CD14-positive monocyte (primary cell): ENCODE measurements around the gene AHNAK. TPM values are rescaled to one million over a fixed set of nuclear protein-coding genes. Genes with fewer than 3 reads are reported as not detected.

Source experiments
- DNase-seq, 3 donors: peaks; one replicate each; pipeline ENCODE4 v3.0.0-alpha.2; 2011 to 2022
- H2AFZ ChIP-seq: 2 replicates; pipeline ENCODE4 v1.6.0; 2012; ENCODE audit warnings: mild to moderate bottlenecking, low read depth, low read length, inconsistent platforms; ENCODE audit not compliant: insufficient read depth, poor library complexity, severe bottlenecking
- H3K27ac ChIP-seq, 2 donors: 1 replicate in 1 of 2; 2 replicates in 1 of 2; pipeline ENCODE4 v1.5.1; 2012 to 2013; ENCODE audit warnings: low read length in 2 of 2, control low read depth in 1 of 2, inconsistent platforms in 1 of 2, low read depth in 1 of 2, mild to moderate bottlenecking in 1 of 2
- H3K27me3 ChIP-seq, 2 donors: one replicate each; pipeline versions ENCODE4 v1.6.0 to v1.6.1; 2011 to 2013; ENCODE audit warnings: low read length in 2 of 2; ENCODE audit not compliant: control insufficient read depth in 2 of 2, insufficient read depth in 2 of 2
- H3K36me3 ChIP-seq, 2 donors: replicated peaks in 1 of 2; 1 replicate in 1 of 2; 2 replicates in 1 of 2; pipeline versions ENCODE4 v1.5.1 to v1.6.1; 2012 to 2013; ENCODE audit warnings: low read length in 2 of 2, control low read depth in 1 of 2, inconsistent platforms in 1 of 2, mild to moderate bottlenecking in 1 of 2; ENCODE audit not compliant: insufficient read depth in 2 of 2, control insufficient read depth in 1 of 2
- H3K4me1 ChIP-seq, 2 donors: 1 replicate in 1 of 2; 2 replicates in 1 of 2; pipeline versions ENCODE4 v1.5.1 to v1.6.1; 2012 to 2013; ENCODE audit warnings: low read length in 2 of 2, control low read depth in 1 of 2, inconsistent platforms in 1 of 2, mild to moderate bottlenecking in 1 of 2, moderate library complexity in 1 of 2; ENCODE audit not compliant: insufficient read depth in 2 of 2, control insufficient read depth in 1 of 2
- H3K4me2 ChIP-seq: replicated peaks from 2 replicates; pipeline ENCODE3; 2012; ENCODE audit warnings: low read length, moderate library complexity, mild to moderate bottlenecking; ENCODE audit not compliant: poor library complexity, severe bottlenecking; ENCODE audit errors: extremely low read depth
- H3K4me3 ChIP-seq, 3 experiments: fragments of 200-600 bp in 1 of 3; sonication (generic) in 1 of 3; replicated peaks in 1 of 3; 1 replicate in 2 of 3; 2 replicates in 1 of 3; pipeline ENCODE4 v1.5.1; 2011 to 2013; ENCODE audit warnings: low read length in 3 of 3, mild to moderate bottlenecking in 3 of 3, control low read depth in 2 of 3, low read depth in 2 of 3, inconsistent platforms in 1 of 3, moderate library complexity in 1 of 3
- H3K79me2 ChIP-seq: 2 replicates; pipeline ENCODE4 v1.6.0; 2012; ENCODE audit warnings: mild to moderate bottlenecking, control low read depth, inconsistent platforms, low read length, moderate library complexity; ENCODE audit not compliant: insufficient read depth
- H3K9ac ChIP-seq: 2 replicates; pipeline ENCODE4 v1.6.0; 2017; ENCODE audit warnings: low read length, mild to moderate bottlenecking; ENCODE audit not compliant: insufficient read depth, poor library complexity, severe bottlenecking
- H3K9me3 ChIP-seq, 2 donors: replicated peaks in 1 of 2; 1 replicate in 1 of 2; 2 replicates in 1 of 2; pipeline versions ENCODE4 v1.5.1 to v1.6.1; 2012 to 2013; ENCODE audit warnings: low read length in 2 of 2, control low read depth in 1 of 2; ENCODE audit not compliant: control insufficient read depth in 1 of 2, insufficient read depth in 1 of 2
- H4K20me1 ChIP-seq: 2 replicates; pipeline ENCODE4 v1.6.0; 2012; ENCODE audit warnings: mild to moderate bottlenecking, low read length, control low read depth, moderate library complexity; ENCODE audit not compliant: insufficient read depth
- H3K27ac Mint-ChIP-seq, 7 donors: one replicate each; pipeline ENCODE4 v1.8.0; 2020; ENCODE audit warnings: mild to moderate bottlenecking in 7 of 7, mixed read lengths in 7 of 7, moderate library complexity in 6 of 7, inconsistent platforms in 2 of 7
- H3K27me3 Mint-ChIP-seq, 3 donors: one replicate each; pipeline ENCODE4 v1.8.0; 2021 to 2022; ENCODE audit warnings: low read depth in 3 of 3, mild to moderate bottlenecking in 3 of 3, mixed read lengths in 3 of 3, moderate library complexity in 3 of 3, inconsistent platforms in 1 of 3
- H3K36me3 Mint-ChIP-seq, 2 donors: one replicate each; pipeline ENCODE4 v1.8.0; 2020; ENCODE audit warnings: mixed read lengths in 2 of 2, inconsistent platforms in 1 of 2, mild to moderate bottlenecking in 1 of 2
- H3K4me1 Mint-ChIP-seq: one replicate; pipeline ENCODE4 v1.8.0; 2020; ENCODE audit warnings: mild to moderate bottlenecking, mixed read lengths
- H3K4me3 Mint-ChIP-seq, 2 donors: one replicate each; pipeline ENCODE4 v1.8.0; 2020; ENCODE audit warnings: mild to moderate bottlenecking in 2 of 2, mixed read lengths in 2 of 2, moderate library complexity in 1 of 2
- H3K9me3 Mint-ChIP-seq, 7 donors: one replicate each; pipeline ENCODE4 v1.8.0; 2020 to 2022; ENCODE audit warnings: mixed read lengths in 7 of 7, mild to moderate bottlenecking in 6 of 7, moderate library complexity in 6 of 7, inconsistent platforms in 2 of 7
- WGBS: methylation state at CpG from one replicate; pipeline ENCODE4 v1.1.5; 2013; ENCODE audit warnings: missing lambda C conversion rate; ENCODE audit not compliant: insufficient coverage; 5-methylcytosine and 5-hydroxymethylcytosine counted together
- intact Hi-C, 2 donors: fragments of 100-400 bp; cut with micrococcal nuclease; formaldehyde crosslinking; loops; one replicate each; pipeline versions ENCODE4 v1.15.0 to v1.15.1; 2023
- polyA plus RNA-seq, 3 donors: library from polyadenylated mRNA; depleted of rRNA in 1 of 3; unstranded in 2 of 3; stranded (reverse) in 1 of 3; fragments of 300-500 nt in 2 of 3; fragments of >200 nt in 1 of 3; fragmentation: Illumina TruSeq in 2 of 3; gene quantifications; 1 replicate in 2 of 3; 2 replicates in 1 of 3; pipeline ENCODE4 v1.2.3, GENCODE V29; 2012 to 2021
- TF ChIP-seq, protein P1 (sequence below): fragments of 200-600 bp; IDR thresholded peaks from one replicate; pipeline ENCODE4 v1.8.0; 2022; ENCODE audit warnings: antibody characterized with exemption, mild to moderate bottlenecking

Gene AHNAK
- polyA plus RNA-seq, 3 donors, result 80.0 to 201 (median 103) TPM

- H3K36me3 ChIP-seq, result peaks cover 58 to 70% of the 10 kb centered on the region in 2 donors
- H2AFZ ChIP-seq, result peak within 1 kb of the TSS; percentile 99
- peak; percentile 99 for DNase-seq
- Mint-ChIP-seq H3K36me3 (peaks cover 54 to 72% of the 10 kb centered on the region in 2 donors), H3K27ac (peak within 1 kb of the TSS; percentile 90 to 96 (median 94)), H3K9me3 (peaks cover 0 to 2% (median 0%) of the 10 kb centered on the region in 7 donors), H3K4me3 (peak within 1 kb of the TSS; percentile 95 to 99), H3K27me3 (peaks cover 0 to 2% (median 0%) of the 10 kb centered on the region in 3 donors), H3K4me1 (peaks cover 44% of the 10 kb centered on the region)
- H3K79me2 ChIP-seq, result peaks cover 70% of the 10 kb centered on the region
- peak within 1 kb of the TSS; percentile 85 for H3K9ac ChIP-seq
- H3K4me1 ChIP-seq, result peaks cover 22 to 29% of the 10 kb centered on the region in 2 donors
- intact Hi-C loops, result loop anchor here (2.0 kb wide), 1 partner anchor 17 kb away; the partner anchor contains the start of gene TUT1 (in 2 of the 2)
- 0% methylated on average over 31 of the region's 46 CpGs for WGBS
- H3K27ac ChIP-seq, result peak within 1 kb of the TSS; percentile 77 to 85
- peak within 1 kb of the TSS; percentile 89 for H3K4me2 ChIP-seq
- no peaks in the 10 kb centered on the region for H3K27me3 ChIP-seq
- peak within 1 kb of the TSS; percentile 68 to 100 (median 91) for H3K4me3 ChIP-seq
- H4K20me1 ChIP-seq, result peaks cover 41% of the 10 kb centered on the region
- H3K9me3 ChIP-seq, result no peaks in the 10 kb centered on the region
- TF ChIP-seq, protein P1, sequence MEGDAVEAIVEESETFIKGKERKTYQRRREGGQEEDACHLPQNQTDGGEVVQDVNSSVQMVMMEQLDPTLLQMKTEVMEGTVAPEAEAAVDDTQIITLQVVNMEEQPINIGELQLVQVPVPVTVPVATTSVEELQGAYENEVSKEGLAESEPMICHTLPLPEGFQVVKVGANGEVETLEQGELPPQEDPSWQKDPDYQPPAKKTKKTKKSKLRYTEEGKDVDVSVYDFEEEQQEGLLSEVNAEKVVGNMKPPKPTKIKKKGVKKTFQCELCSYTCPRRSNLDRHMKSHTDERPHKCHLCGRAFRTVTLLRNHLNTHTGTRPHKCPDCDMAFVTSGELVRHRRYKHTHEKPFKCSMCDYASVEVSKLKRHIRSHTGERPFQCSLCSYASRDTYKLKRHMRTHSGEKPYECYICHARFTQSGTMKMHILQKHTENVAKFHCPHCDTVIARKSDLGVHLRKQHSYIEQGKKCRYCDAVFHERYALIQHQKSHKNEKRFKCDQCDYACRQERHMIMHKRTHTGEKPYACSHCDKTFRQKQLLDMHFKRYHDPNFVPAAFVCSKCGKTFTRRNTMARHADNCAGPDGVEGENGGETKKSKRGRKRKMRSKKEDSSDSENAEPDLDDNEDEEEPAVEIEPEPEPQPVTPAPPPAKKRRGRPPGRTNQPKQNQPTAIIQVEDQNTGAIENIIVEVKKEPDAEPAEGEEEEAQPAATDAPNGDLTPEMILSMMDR, result no peak
These were observed 27.2 kb upstream of the AHNAK start, which contains the start of gene EEF1G for GRCh38 chr11:62573592-62574362. EEF1G (minus strand) TSS chr11:62573891; CDS start chr11:62573842, 49 bp downstream.

GRCh38 chr11:62573006-62573591 lies 26.5 kb upstream of the AHNAK start:
- Mint-ChIP-seq H3K4me3 (peak overlapping the region; percentile 95 to 99), H3K27me3 (peaks cover 0 to 2% (median 0%) of the 10 kb centered on the region in 3 donors), H3K9me3 (peaks cover 0 to 2% (median 0%) of the 10 kb centered on the region in 7 donors), H3K27ac (peak overlapping the region; percentile 90 to 96 (median 94)), H3K4me1 (peaks cover 44% of the 10 kb centered on the region), H3K36me3 (peaks cover 51 to 70% of the 10 kb centered on the region in 2 donors)
- WGBS, result under 1% methylated on average over 33 of the region's 33 CpGs
- H2AFZ ChIP-seq, result peak overlapping the region; percentile 99
- intact Hi-C loops, result no loop called here
- peaks cover 55 to 69% of the 10 kb centered on the region in 2 donors for H3K36me3 ChIP-seq
- peaks cover 22 to 29% of the 10 kb centered on the region in 2 donors for H3K4me1 ChIP-seq
- H3K4me3 ChIP-seq, result peak overlapping the region; percentile 54 to 100 (median 91)
- H3K4me2 ChIP-seq, result peak overlapping the region; percentile 89
- H3K27me3 ChIP-seq, result no peaks in the 10 kb centered on the region
- DNase-seq, result peak in 2 of 3 donors; percentile 15 to 25
- peaks cover 76% of the 10 kb centered on the region for H3K79me2 ChIP-seq
- H4K20me1 ChIP-seq, result peaks cover 42% of the 10 kb centered on the region
- TF ChIP-seq, protein P1, result no peak
- peak overlapping the region; percentile 85 for H3K9ac ChIP-seq
- peak overlapping the region; percentile 77 to 83 for H3K27ac ChIP-seq
- H3K9me3 ChIP-seq, result no peaks in the 10 kb centered on the region
